GM23248 (cell line): ENCODE results near the gene CFAP90.

Experiments
- EZH2 ChIP-seq: fragments of 200-600 bp; sonication (generic); IDR thresholded peaks from 2 replicates; pipeline ENCODE4 v1.6.1; 2018; ENCODE audit warnings: antibody characterized with exemption, mild to moderate bottlenecking; ENCODE audit not compliant: insufficient read depth, poor library complexity, severe bottlenecking
- EZH2phosphoT487 ChIP-seq: fragments of 200-600 bp; sonication (generic); IDR thresholded peaks from 2 replicates; pipeline ENCODE4 v1.6.1; 2018; ENCODE audit warnings: antibody characterized with exemption, moderate library complexity, mild to moderate bottlenecking, low read depth; ENCODE audit not compliant: insufficient read depth

- TF ChIP-seq EZH2 = no peak
- no peak for TF ChIP-seq EZH2phosphoT487
These were observed 26.9 kb upstream of the CFAP90 start for GRCh38 chr5:7877851-7878250.
